ENCODE data around the gene TM4SF20.

Gene TM4SF20

GRCh38 chr2:227379095-227379494 is at the start of gene TM4SF20:
Gene TM4SF20 (minus strand): TSS chr2:227379306. CDS start chr2:227379268, 38 bp downstream.
- no peak for TF ChIP-seq CTCF (IDR thresholded peaks at IDR 0.05)
- H3K36me3 ChIP-seq = no peaks in the 10 kb centered on the region
- no peak within 1 kb of the TSS for H3K27ac ChIP-seq
- no peaks in the 10 kb centered on the region for H3K9me3 ChIP-seq
- H3K4me3 ChIP-seq (ENCODE audit: low read depth in 1 of 2, low read length in 1 of 2) = no peak within 1 kb of the TSS
- peaks cover 35% of the 10 kb centered on the region for H3K27me3 ChIP-seq
- peaks cover 0 to 8% of the 10 kb centered on the region in 2 experiments for H3K4me1 ChIP-seq (ENCODE audit: control insufficient read depth in 1 of 2, insufficient read depth in 1 of 2, low read depth in 1 of 2, low read length in 1 of 2)

- Histone ChIP-seq H3K4me1 (ENCODE audit: control insufficient read depth in 1 of 2, insufficient read depth in 1 of 2, low read depth in 1 of 2, low read length in 1 of 2) (peaks cover 17 to 25% of the 10 kb centered on the region in 2 experiments), H3K27me3 (peaks cover 3% of the 10 kb centered on the region), H3K36me3 (no peaks in the 10 kb centered on the region), H3K9me3 (no peaks in the 10 kb centered on the region), H3K27ac (no peak overlapping the region), H3K4me3 (ENCODE audit: low read depth in 1 of 2, low read length in 1 of 2) (no peak overlapping the region)
- no peak for TF ChIP-seq CTCF (IDR thresholded peaks at IDR 0.05)
These were observed 49.7 kb upstream of the TM4SF20 start for GRCh38 chr2:227428731-227429285.

GRCh38 chr2:227423656-227424499 is 44.8 kb upstream of the TM4SF20 start:
- Histone ChIP-seq H3K4me3 (ENCODE audit: low read depth in 1 of 2, low read length in 1 of 2) (no peak overlapping the region), H3K9me3 (no peaks in the 10 kb centered on the region), H3K36me3 (no peaks in the 10 kb centered on the region), H3K27me3 (peaks cover 3% of the 10 kb centered on the region), H3K27ac (no peak overlapping the region), H3K4me1 (ENCODE audit: control insufficient read depth in 1 of 2, insufficient read depth in 1 of 2, low read depth in 1 of 2, low read length in 1 of 2) (peaks cover 19 to 20% of the 10 kb centered on the region in 2 experiments)
- TF ChIP-seq CTCF (IDR thresholded peaks at IDR 0.05) = no peak

GRCh38 chr2:227420087-227421052 is 41.3 kb upstream of the TM4SF20 start:
- Histone ChIP-seq H3K36me3 (no peaks in the 10 kb centered on the region), H3K9me3 (no peaks in the 10 kb centered on the region), H3K27me3 (peaks cover 3% of the 10 kb centered on the region), H3K4me1 (ENCODE audit: control insufficient read depth in 1 of 2, insufficient read depth in 1 of 2, low read depth in 1 of 2, low read length in 1 of 2) (peaks cover 49 to 55% of the 10 kb centered on the region in 2 experiments), H3K27ac (peak overlapping the region; percentile 3), H3K4me3 (ENCODE audit: low read depth in 1 of 2, low read length in 1 of 2) (no peak overlapping the region)
- TF ChIP-seq CTCF (IDR thresholded peaks at IDR 0.05) = no peak

- Histone ChIP-seq H3K4me3 (ENCODE audit: low read depth in 1 of 2, low read length in 1 of 2) (peak overlapping the region; percentile 5 to 35), H3K27ac (peak overlapping the region; percentile 86), H3K27me3 (no peaks in the 10 kb centered on the region), H3K9me3 (no peaks in the 10 kb centered on the region), H3K4me1 (ENCODE audit: control insufficient read depth in 1 of 2, insufficient read depth in 1 of 2, low read depth in 1 of 2, low read length in 1 of 2) (peaks cover 84 to 92% of the 10 kb centered on the region in 2 experiments), H3K36me3 (no peaks in the 10 kb centered on the region)
- no peak for TF ChIP-seq CTCF (IDR thresholded peaks at IDR 0.05)
These were observed 37.6 kb upstream of the TM4SF20 start for GRCh38 chr2:227416701-227417100.

Measured in neutrophil (primary cell).